Kidney capillary endothelial cell (primary cell): ENCODE results near the gene C17orf113.
A peak's percentile ranks its signal among the peaks of the same experiment; 100 is the strongest.
"Not testable (repeated sequence)": the region's sequence is repeated elsewhere in the genome, so short reads cannot be mapped to it uniquely, and the experiment has no call there.

ENCODE experiments used
- DNase-seq: peaks from one replicate; pipeline ENCODE4 v3.0.0-alpha.2; 2018; ENCODE audit warnings: low spot score

The C17orf113 gene

GRCh38 chr17:42016941-42017865 lies 33.2 kb downstream of the C17orf113 start, which contains the start of gene DNAJC7:
TSS of gene DNAJC7 (minus strand) at chr17:42017439. CDS start at chr17:42017416, 23 bp downstream.
- peak; percentile 84 for DNase-seq

- no peak for DNase-seq
Measured at GRCh38 chr17:42016411-42016831, 34.0 kb downstream of the C17orf113 start.

GRCh38 chr17:42013740-42014139 lies 36.7 kb downstream of the C17orf113 start:
- not testable (repeated sequence) for DNase-seq

- DNase-seq, result not testable (repeated sequence)
Measured at GRCh38 chr17:42012363-42012762, 38.0 kb downstream of the C17orf113 start.

GRCh38 chr17:42010898-42011516 lies 39.4 kb downstream of the C17orf113 start:
- DNase-seq, result peak; percentile 29

GRCh38 chr17:42010266-42010680 lies 40.1 kb downstream of the C17orf113 start:
- DNase-seq, result not testable (repeated sequence)

DNA sequence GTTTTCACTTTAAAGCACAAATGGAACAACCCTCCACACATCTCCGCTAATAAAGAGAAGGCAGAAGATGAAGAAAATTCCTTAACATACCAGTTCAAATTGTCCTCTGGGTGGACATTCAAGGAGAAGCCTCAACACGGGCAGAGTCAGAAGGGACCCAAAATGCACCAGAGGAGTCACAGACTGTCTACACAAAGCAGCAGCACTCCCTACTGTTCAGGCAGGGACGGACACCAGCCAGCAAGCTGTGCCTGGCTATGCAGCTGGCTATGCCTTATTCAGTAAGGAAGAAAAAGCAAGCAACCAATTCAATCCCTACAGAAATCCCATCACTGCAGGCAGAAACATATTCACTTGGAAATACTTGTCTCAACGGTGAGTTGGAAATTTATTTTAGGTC lies 41.2 kb downstream of the C17orf113 start:
- no peak for DNase-seq

- DNase-seq, result no peak
Measured at GRCh38 chr17:42005166-42005565, 45.2 kb downstream of the C17orf113 start.

- peak; percentile 17 for DNase-seq
Measured at GRCh38 chr17:42002792-42003301, 47.6 kb downstream of the C17orf113 start.

- no peak for DNase-seq
Measured at GRCh38 chr17:42002175-42002791, 48.1 kb downstream of the C17orf113 start.

DNA sequence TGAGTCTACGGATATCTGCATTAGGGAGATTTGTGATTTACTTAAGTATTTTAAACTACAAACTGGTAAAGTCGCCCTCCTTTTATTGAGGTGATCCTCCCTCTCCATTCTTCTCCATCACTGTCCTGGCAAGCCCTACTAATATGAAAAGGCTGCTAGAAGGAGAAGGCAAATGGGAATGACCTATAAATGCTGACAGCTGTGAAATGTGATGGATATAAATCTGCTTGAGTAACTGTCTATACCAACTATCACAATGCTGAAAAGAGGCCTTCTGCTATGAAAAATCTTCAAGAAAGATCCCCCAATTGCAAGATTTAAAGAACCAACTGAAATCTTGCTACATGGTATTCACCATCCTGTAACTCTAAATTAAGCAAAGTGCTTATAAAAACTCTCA lies 48.7 kb downstream of the C17orf113 start:
- no peak for DNase-seq

DNA sequence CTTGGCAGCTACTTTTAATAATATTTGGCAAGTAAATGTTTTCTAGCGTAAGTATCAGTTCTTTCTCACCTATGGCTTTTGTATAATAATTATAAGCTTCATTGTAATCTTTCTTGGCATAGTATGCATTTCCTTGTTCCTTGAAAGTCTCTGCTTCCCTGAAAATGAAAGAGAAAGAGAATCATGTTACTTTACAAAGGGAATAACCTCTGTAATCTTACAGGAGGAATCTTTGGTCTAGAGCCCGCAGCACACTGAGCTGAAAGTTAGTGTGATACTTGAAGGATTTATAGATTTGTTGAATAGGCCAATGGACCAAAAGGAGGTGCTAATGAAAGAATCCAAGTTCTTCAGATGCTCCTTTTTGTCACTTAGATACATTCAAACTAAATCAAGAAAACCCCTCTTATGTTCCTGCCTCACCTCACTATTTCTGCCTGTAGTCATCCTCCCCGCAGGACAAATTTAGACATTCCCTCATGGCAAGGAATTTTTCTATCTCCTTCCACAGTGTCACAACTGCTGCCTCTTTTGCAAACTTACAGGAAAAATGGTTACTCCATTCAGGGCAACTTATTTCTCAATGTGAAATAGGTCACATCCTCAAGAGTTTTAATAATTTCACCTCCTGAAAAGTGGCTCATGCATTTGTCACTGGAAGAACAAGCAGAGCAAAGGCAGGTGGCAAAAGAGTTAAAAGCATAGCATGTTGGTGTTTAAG lies 49.8 kb downstream of the C17orf113 start:
- DNase-seq, result no peak

GRCh38 chr17:41998497-41998896 lies 51.9 kb downstream of the C17orf113 start:
- DNase-seq, result no peak

DNA sequence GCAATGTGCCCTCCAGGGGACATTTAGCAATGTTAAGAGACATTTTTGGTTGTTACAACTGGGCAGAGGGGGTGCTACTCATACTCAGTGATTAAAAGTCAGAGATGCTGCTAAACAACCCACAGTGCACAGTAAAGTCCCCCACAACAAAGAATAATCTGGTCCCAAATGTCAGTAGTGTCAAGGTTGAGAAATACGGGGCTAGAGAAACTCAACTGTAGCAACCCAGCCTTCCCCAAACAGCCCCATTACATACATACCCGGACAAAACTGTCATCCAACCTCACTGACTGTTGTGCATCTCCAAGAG lies 53.6 kb downstream of the C17orf113 start:
- no peak for DNase-seq

DNA sequence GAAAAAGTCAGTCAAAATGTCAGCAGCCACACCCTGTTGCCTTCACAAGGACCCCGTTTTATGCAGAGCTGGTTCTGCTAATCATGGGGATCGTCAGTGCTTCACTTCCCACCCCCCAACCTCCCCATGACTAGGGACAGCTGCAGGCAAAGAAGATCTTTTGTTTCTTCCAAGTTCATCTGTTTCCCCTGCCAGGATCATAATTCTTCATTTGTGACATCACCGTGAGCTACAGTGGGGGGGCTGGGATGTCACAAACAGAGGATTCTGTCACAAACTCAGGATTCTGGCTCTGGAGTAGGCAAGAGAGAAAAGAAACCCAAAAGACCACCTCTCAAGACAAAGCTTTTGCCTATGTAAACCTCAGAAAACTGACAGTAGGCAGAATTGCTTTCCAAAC lies 57.8 kb downstream of the C17orf113 start:
- DNase-seq, result no peak

DNA sequence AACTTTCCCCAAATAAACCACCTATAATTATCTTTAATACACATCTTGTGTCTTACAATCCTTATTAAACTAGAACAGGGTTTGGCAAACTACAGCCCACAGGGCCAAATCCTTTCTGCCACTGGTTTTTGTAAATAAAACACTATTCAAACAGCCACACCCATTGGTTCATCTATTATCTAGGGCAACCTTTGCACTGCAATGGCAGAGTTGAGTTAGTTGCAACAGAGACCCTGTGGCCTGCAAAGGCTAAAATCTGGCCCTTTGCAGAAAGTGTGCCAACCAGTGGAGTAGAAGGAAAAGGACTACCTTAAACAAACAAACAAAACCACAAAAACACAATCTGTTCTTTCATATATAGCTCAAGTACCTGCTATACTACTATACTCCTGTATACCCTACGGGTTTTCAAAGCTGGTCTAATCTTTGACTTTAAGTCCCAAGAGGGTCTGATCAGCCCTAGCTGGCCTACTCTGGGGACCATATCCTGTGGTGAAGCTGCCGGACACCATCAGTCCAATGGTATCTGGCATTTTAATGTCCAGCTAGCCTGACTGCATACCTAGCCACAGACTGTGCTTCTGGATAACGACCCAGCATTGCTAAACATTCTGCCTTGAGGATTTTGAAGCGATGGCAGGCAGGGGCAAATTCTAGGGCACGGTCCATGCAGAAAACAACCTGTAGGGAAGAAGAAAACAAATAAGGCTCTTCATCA lies 60.5 kb downstream of the C17orf113 start:
- no peak for DNase-seq

DNA sequence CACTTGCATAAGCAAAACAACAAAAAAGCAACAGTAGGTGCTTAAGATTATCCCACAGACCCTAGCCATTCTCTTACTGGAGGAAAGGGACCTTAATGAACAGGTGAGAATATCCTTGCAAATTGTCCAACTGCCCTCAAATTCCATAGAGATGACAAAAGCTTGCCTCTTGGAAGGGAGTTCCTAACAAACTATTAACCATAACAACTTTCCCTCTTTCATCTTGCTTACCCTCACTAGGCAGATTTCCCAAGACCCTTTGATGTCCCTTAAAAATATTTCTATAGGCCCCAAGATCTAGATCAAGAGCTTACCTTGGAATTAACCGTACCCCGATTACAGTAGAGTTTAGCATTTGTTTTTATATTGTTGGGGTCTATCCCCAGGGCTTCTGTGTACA lies 62.0 kb downstream of the C17orf113 start:
- no peak for DNase-seq
